A549 (cell line): ENCODE measurements around the gene KREMEN1. TPM values are rescaled to one million over a fixed set of nuclear protein-coding genes. Genes with fewer than 3 reads are reported as not detected.

Experiments used
- ATAC-seq, 2 experiments: fragments of 200-7000 bp in 1 of 2; fragments of >200 bp in 1 of 2; cut with Nextera tagmentation in 1 of 2; cut with Tn5 transposase in 1 of 2; 3 replicates each; pipeline versions ENCODE4 v1.8.0 to v1.9.1; 2018 to 2020; ENCODE audit warnings: mild to moderate bottlenecking in 1 of 2, moderate library complexity in 1 of 2
- CTCF ChIA-PET: fragments of 300-600 bp; sonication (Branson Sonifier 250); formaldehyde crosslinking; extraction: SDS; loops from one replicate; lab custom pipeline; 2021; ENCODE audit warnings: antibody characterized with exemption, inconsistent platforms; lab: Yijun Ruan, JAX
- POLR2A ChIA-PET: fragments of 350-600 bp; formaldehyde crosslinking; extraction: SDS; loops from one replicate; lab custom pipeline; 2021; ENCODE audit warnings: antibody characterized with exemption, inconsistent platforms; lab: Yijun Ruan, JAX
- DNase-seq, 2 experiments: peaks; one replicate each; pipeline versions ENCODE4 v3.0.0 to v3.0.0-alpha.2; 2011 to 2016; ENCODE audit warnings: low read depth in 1 of 2, low spot score in 1 of 2
- FAIRE-seq: peaks from 2 replicates; lab custom pipeline; 2011; peaks lifted over from hg19 to GRCh38; lab: Jason Lieb, UNC
- H3K27ac ChIP-seq, 2 experiments: fragments of >200 bp; sonication (Bioruptor Twin); formaldehyde crosslinking; 3 replicates each; pipeline ENCODE4 v1.5.1; 2016 to 2017
- H3K4me1 ChIP-seq: fragments of >200 bp; sonication (Bioruptor Twin); formaldehyde crosslinking; 3 replicates; pipeline ENCODE4 v1.6.1; 2016
- H3K4me2 ChIP-seq: fragments of >200 bp; sonication (Bioruptor Twin); formaldehyde crosslinking; 3 replicates; pipeline ENCODE4 v1.6.1; 2016
- H3K4me3 ChIP-seq: fragments of >200 bp; sonication (Bioruptor Twin); formaldehyde crosslinking; 3 replicates; pipeline ENCODE4 v1.5.1; 2016
- H3K9me3 ChIP-seq: fragments of >200 bp; sonication (Bioruptor Twin); formaldehyde crosslinking; 3 replicates; pipeline ENCODE4 v1.6.1; 2016
- ATOH8 ChIP-seq: fragments of 250-450 bp; sonication (Bioruptor Pico); IDR thresholded peaks from 2 replicates; pipeline ENCODE4 v1.5.0; 2020; ENCODE audit warnings: low read depth, mild to moderate bottlenecking, moderate library complexity
- CBX8 ChIP-seq: fragments of 200-600 bp; sonication (generic); IDR thresholded peaks from 2 replicates; pipeline ENCODE4 v1.6.1; 2016
- CEBPB ChIP-seq, 2 experiments: fragments of >200 bp in 1 of 2; sonication (Bioruptor Twin) in 1 of 2; formaldehyde crosslinking in 1 of 2; IDR thresholded peaks; 2 replicates each; pipeline ENCODE4 v1.6.1; 2012 to 2016
- CHD2 ChIP-seq: fragments of 150-350 bp; IDR thresholded peaks from 2 replicates; pipeline ENCODE4 v1.6.1; 2014; ENCODE audit warnings: low read length; ENCODE audit not compliant: partially characterized antibody
- E2F6 ChIP-seq: IDR thresholded peaks from 2 replicates; pipeline ENCODE4 v1.6.1; 2012; ENCODE audit warnings: low read depth, borderline replicate concordance
- ESRRA ChIP-seq: fragments of 150-350 bp; IDR thresholded peaks from 2 replicates; pipeline ENCODE4 v1.6.1; 2014; ENCODE audit warnings: mild to moderate bottlenecking, low read length, borderline replicate concordance
- FOSB ChIP-seq: fragments of 250-450 bp; sonication (Bioruptor Pico); IDR thresholded peaks from 2 replicates; pipeline ENCODE4 v1.5.0; 2020; ENCODE audit warnings: mild to moderate bottlenecking, moderate library complexity
- FOSL2 ChIP-seq, 2 experiments: fragments of 450-650 bp in 1 of 2; fragments of >200 bp in 1 of 2; sonication (Bioruptor Twin) in 1 of 2; formaldehyde crosslinking; IDR thresholded peaks; 2 replicates each; pipeline versions ENCODE4 v1.5.0 to v1.6.1; 2016 to 2020; ENCODE audit warnings: mild to moderate bottlenecking in 1 of 2, moderate library complexity in 1 of 2
- FOXS1 ChIP-seq: fragments of 250-450 bp; sonication (Bioruptor Pico); IDR thresholded peaks from 2 replicates; pipeline ENCODE4 v1.5.0; 2020; ENCODE audit warnings: mild to moderate bottlenecking, moderate library complexity
- GATA3 ChIP-seq: IDR thresholded peaks from 2 replicates; pipeline ENCODE4 v1.6.1; 2012; ENCODE audit warnings: borderline replicate concordance
- HDAC2 ChIP-seq: fragments of 200-600 bp; sonication (generic); IDR thresholded peaks from 2 replicates; pipeline ENCODE4 v1.6.1; 2016
- HES2 ChIP-seq: fragments of >200 bp; sonication (Bioruptor Twin); formaldehyde crosslinking; IDR thresholded peaks from 2 replicates; pipeline ENCODE4 v1.6.1; 2016
- HOXA7 ChIP-seq: fragments of 250-450 bp; sonication (Bioruptor Pico); IDR thresholded peaks from 2 replicates; pipeline ENCODE4 v1.5.0; 2020; ENCODE audit warnings: mild to moderate bottlenecking, moderate library complexity
- JUNB ChIP-seq: fragments of >200 bp; sonication (Bioruptor Twin); formaldehyde crosslinking; IDR thresholded peaks from 2 replicates; pipeline ENCODE4 v1.6.1; 2016
- KDM1A ChIP-seq: fragments of 200-600 bp; sonication (generic); IDR thresholded peaks from 2 replicates; pipeline ENCODE4 v1.6.1; 2016; ENCODE audit warnings: low read depth, mild to moderate bottlenecking
- MAX ChIP-seq: IDR thresholded peaks from 2 replicates; pipeline ENCODE4 v1.6.1; 2012
- NPAS2 ChIP-seq: fragments of 250-450 bp; sonication (Bioruptor Pico); IDR thresholded peaks from 2 replicates; pipeline ENCODE4 v1.8.0; 2022; ENCODE audit warnings: mild to moderate bottlenecking, moderate library complexity, borderline replicate concordance
- PBX3 ChIP-seq: IDR thresholded peaks from 2 replicates; pipeline ENCODE4 v1.6.1; 2012
- PHF8 ChIP-seq: fragments of 200-600 bp; sonication (generic); IDR thresholded peaks from 2 replicates; pipeline ENCODE4 v1.6.1; 2016; ENCODE audit warnings: low read depth, mild to moderate bottlenecking, antibody characterized with exemption, moderate library complexity, borderline replicate concordance
- POLR2A ChIP-seq: IDR thresholded peaks from 2 replicates; pipeline ENCODE4 v1.6.1; 2012; ENCODE audit warnings: mild to moderate bottlenecking, low read length
- RAD21 ChIP-seq, 2 experiments: fragments of >200 bp in 1 of 2; sonication (Bioruptor Twin) in 1 of 2; formaldehyde crosslinking in 1 of 2; IDR thresholded peaks in 1 of 2; conservative IDR thresholded peaks in 1 of 2; 2 replicates in 1 of 2; 3 replicates in 1 of 2; pipeline ENCODE4 v1.6.1; 2012 to 2018; ENCODE audit warnings: inconsistent platforms in 1 of 2
- RNF2 ChIP-seq: fragments of 200-600 bp; sonication (generic); IDR thresholded peaks from 2 replicates; pipeline ENCODE4 v1.6.1; 2016; ENCODE audit warnings: low read depth, mild to moderate bottlenecking, antibody characterized with exemption, moderate library complexity, borderline replicate concordance
- TFCP2L1 ChIP-seq: fragments of 250-450 bp; sonication (Bioruptor Pico); IDR thresholded peaks from 2 replicates; pipeline ENCODE4 v1.5.0; 2021; ENCODE audit warnings: mild to moderate bottlenecking
- ZNF302 ChIP-seq: fragments of 250-450 bp; sonication (Bioruptor Pico); IDR thresholded peaks from 2 replicates; pipeline ENCODE4 v1.9.0; 2021; ENCODE audit warnings: inconsistent platforms, mild to moderate bottlenecking, moderate library complexity
- WGBS: methylation state at CpG from one replicate; pipeline ENCODE4 v1.1.6; 2017; ENCODE audit errors: missing lambda C conversion rate; 5-methylcytosine and 5-hydroxymethylcytosine counted together
- polyA plus RNA-seq, 4 experiments: library from polyadenylated mRNA; depleted of rRNA in 3 of 4; stranded (reverse); fragments of >200 nt; fragmentation: RNase III in 1 of 4; extraction: RNeasy Plus Mini Kit Qiagen cat#74134 plus additional on column Dnase treatment in 1 of 4; gene quantifications; 2 replicates in 3 of 4; 3 replicates in 1 of 4; pipeline ENCODE4 v1.2.3, GENCODE V29; 2011 to 2017
- TF ChIP-seq, protein P1 (sequence below): fragments of >200 bp; sonication (Bioruptor Twin); formaldehyde crosslinking; IDR thresholded peaks from 3 replicates; pipeline ENCODE4 v1.5.1; 2016

The KREMEN1 gene
- polyA plus RNA-seq, 2 of the 4 experiments (the other 2 are of a cell fraction): 1.7 to 2.5 TPM

DNA sequence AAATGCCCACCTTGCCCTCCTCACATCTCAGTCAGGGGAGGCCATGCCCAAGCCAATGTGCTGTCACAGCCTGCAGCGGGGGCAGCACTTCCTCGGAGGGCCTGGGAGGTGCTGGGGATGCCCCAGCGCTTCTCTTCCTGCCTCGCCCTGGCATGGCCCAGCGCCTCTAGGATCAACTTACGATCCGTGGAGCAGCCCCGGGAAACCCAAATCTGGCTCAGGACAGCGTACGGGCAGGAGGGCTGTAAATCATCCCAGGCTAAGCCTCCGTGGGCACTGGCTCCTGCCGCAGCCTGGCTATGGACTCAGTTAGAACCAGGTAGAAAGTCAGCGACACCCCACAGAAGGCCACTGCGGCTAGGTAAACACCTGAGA is 71.9 kb downstream of the KREMEN1 start:
- H3K4me1 ChIP-seq: no peaks in the 10 kb centered on the region
- ChIA-PET CTCF (interaction anchor here (2.5 kb wide), 1 partner anchor 10 kb away, joined by 12 read pairs; no protein-coding TSS in a partner anchor), POLR2A (no interaction called here)
- WGBS: 82% methylated on average over 10 of the region's 14 CpGs
- DNase-seq (no peak), FAIRE-seq (no peak), ATAC-seq (no peak)
- no peaks in the 10 kb centered on the region for H3K9me3 ChIP-seq
- TF ChIP-seq FOSB (no peak), POLR2A (no peak), HDAC2 (no peak), ESRRA (no peak), ATOH8 (no peak), JUNB (no peak), HES2 (no peak)
- no peak overlapping the region for H3K27ac ChIP-seq
- H3K4me3 ChIP-seq: no peak overlapping the region
- H3K4me2 ChIP-seq: no peak overlapping the region

DNA sequence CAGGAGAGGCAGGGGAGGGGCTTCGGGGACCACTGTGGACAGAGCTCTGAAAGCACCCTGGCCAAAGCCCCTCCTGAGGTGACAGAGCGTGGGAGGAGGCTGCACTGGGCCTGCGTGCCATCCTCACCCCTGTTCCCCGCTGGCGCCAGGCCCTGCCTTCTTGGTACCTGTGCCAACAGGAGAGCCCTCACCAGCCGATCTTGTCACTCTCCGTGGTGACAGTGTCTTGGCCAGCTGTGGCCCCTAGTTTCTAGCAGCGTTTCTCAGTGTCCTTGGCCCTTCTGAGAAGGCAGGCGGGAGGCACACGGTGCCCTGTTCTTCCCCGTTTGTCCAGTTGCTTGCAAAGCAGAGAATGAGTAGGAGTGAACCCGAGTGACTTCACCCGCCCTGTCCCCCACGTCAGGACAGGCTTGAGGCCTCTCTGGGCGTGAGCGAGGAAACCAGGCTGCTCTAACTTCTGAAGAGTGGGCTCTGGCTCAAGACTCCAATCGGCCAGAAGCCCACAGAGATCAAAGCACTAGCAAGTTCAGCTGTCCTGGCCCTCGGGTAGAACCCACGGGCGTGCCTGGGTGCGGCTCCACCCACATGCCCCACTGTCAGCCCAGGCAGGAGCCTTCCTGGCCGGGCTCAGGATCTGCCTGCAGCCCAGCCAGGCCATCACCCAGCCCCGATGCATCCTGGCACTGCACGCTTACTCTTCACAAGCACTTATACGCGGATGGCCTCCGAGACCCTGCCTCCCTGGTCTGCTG is 72.7 kb downstream of the KREMEN1 start:
- ChIA-PET CTCF (interaction anchor here (2.5 kb wide), 1 partner anchor 9 kb away, joined by 12 read pairs; no protein-coding TSS in a partner anchor), POLR2A (no interaction called here)
- no peaks in the 10 kb centered on the region for H3K4me1 ChIP-seq
- ATAC-seq (no peak; a peak in 1 of 6 replicates), DNase-seq (no peak), FAIRE-seq (no peak)
- H3K4me2 ChIP-seq: no peak overlapping the region
- WGBS: 85% methylated on average over 21 of the region's 27 CpGs
- no peaks in the 10 kb centered on the region for H3K9me3 ChIP-seq
- TF ChIP-seq NPAS2 (CRISPR knock-in tag): no peak
- TF ChIP-seq KDM1A: no peak
- H3K27ac ChIP-seq: no peak overlapping the region
- H3K4me3 ChIP-seq: no peak overlapping the region

DNA sequence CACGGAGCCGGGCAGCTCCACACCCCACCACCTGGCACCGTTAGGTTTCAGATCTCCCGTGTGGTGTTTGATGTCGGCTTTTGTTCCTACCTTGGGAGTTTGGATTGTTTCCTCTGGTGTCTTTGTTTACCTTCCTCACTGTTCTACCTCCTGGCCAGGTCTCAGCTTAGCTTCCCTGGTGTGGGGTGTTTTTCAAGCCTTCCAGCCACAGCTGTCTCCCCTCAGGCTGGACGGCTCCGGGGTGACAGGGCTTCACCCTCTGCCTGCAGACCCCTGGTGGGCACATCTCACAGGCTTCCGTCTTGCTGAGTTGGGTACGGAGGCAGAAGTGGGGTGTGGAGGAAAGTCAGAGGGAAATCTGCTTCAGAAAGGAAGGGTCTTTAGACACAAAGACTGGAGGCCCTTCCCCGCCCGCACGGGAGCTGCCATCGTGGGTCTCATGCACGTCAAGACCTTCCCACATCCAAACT is 73.3 kb downstream of the KREMEN1 start:
- H3K4me1 ChIP-seq: no peaks in the 10 kb centered on the region
- DNase-seq (no peak), ATAC-seq (no peak), FAIRE-seq (no peak)
- POLR2A ChIA-PET: no interaction called here
- CTCF ChIA-PET: interaction anchor here (0.9 to 2.5 kb wide), 2 partner anchors 9 to 100 kb away, joined by 3 to 12 read pairs; no protein-coding TSS in a partner anchor
- no peak overlapping the region for H3K4me2 ChIP-seq
- no peak overlapping the region for H3K4me3 ChIP-seq
- H3K27ac ChIP-seq: no peak overlapping the region
- 75% methylated on average over 14 of the region's 14 CpGs for WGBS
- H3K9me3 ChIP-seq: no peaks in the 10 kb centered on the region
- TF ChIP-seq RNF2 (no peak), ESRRA (no peak), FOSB (no peak), CEBPB (IDR thresholded peaks at IDR 0.05) (no peak), E2F6 (no peak), MAX (no peak), FOXS1 (CRISPR knock-in tag) (no peak), NPAS2 (CRISPR knock-in tag) (no peak), CBX8 (no peak), ZNF302 (CRISPR knock-in tag) (no peak), PHF8 (no peak), FOSL2 (IDR thresholded peaks at IDR 0.05) (no peak), FOSL2 (CRISPR knock-in tag; IDR thresholded peaks at IDR 0.05) (no peak), RAD21 (conservative IDR thresholded peaks at IDR 0.05 in 1 of 2, IDR thresholded peaks at IDR 0.05 in 1 of 2) (no peak), GATA3 (no peak), HOXA7 (CRISPR knock-in tag) (no peak), CHD2 (no peak), HES2 (no peak), PBX3 (no peak), TFCP2L1 (CRISPR knock-in tag) (no peak)
- TF ChIP-seq, protein P1, sequence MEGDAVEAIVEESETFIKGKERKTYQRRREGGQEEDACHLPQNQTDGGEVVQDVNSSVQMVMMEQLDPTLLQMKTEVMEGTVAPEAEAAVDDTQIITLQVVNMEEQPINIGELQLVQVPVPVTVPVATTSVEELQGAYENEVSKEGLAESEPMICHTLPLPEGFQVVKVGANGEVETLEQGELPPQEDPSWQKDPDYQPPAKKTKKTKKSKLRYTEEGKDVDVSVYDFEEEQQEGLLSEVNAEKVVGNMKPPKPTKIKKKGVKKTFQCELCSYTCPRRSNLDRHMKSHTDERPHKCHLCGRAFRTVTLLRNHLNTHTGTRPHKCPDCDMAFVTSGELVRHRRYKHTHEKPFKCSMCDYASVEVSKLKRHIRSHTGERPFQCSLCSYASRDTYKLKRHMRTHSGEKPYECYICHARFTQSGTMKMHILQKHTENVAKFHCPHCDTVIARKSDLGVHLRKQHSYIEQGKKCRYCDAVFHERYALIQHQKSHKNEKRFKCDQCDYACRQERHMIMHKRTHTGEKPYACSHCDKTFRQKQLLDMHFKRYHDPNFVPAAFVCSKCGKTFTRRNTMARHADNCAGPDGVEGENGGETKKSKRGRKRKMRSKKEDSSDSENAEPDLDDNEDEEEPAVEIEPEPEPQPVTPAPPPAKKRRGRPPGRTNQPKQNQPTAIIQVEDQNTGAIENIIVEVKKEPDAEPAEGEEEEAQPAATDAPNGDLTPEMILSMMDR: no peak
